Activated CD8-positive, alpha-beta memory T cell treated with anti-CD3 and anti-CD28 coated beads for 4 hours (primary cell): Measurements from ENCODE around the gene SV2B.

Experiments
- DNase-seq, 2 donors: peaks; one replicate each; pipeline ENCODE4 v3.0.0-alpha.2; 2020; ENCODE audit warnings: low read depth in 2 of 2

Gene SV2B

DNA sequence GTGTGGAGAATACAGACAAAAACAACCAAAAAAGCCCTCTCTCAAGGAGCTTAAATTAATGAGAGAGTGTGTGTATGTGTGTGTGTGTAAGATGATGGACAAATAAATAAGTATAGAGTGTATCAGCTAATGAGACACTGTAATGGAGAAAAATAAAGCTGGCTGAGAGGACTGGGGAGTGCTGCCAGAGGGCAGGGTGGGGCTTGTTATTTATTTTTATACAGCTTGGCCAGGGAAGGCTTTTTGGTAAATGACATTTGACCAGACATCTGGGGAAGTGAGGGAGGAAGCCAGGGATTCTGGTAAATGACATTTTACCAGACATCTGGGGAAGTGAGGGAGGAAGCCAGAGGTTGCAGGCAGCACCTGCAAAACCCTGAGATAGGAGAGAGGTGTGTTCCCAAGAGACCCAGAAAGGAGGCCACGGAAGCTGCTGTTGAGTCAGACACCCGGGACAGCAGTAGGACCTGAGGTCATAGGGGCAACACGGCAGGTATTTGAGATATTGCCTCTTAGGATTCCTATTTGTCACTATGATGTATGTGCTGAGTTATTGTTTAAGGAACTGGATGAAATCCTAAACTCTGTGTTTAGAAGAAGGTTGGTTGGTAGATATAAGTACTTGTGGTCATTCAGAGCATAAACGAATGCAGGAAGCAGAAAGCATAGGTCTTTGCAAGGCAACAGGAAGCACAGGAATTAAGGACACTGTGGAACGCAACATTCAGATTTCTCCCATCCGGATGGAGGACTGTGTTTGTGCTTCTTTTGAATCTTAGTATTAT is 2.7 kb downstream of the SV2B start:
- no peak for DNase-seq

DNA sequence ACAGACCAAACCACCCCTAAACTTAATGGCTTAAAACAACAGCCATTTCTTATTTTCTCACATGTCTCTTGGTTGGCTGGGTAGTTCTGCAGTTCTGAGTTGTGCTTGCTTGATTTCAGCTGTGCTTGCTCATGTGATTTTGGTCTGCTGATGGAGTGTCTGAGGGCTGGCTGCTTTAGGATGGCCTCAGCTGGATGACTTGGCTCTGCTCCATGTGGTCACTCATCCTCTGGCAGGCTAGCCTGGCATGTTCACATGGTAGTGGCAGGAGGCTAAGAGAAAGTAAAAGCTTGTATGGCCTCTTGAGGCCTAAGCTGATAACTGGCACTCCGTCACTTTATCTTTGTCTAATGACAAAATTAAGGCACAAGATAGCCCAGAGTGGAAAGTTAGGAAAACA is 4.1 kb downstream of the SV2B start:
- no peak for DNase-seq

DNA sequence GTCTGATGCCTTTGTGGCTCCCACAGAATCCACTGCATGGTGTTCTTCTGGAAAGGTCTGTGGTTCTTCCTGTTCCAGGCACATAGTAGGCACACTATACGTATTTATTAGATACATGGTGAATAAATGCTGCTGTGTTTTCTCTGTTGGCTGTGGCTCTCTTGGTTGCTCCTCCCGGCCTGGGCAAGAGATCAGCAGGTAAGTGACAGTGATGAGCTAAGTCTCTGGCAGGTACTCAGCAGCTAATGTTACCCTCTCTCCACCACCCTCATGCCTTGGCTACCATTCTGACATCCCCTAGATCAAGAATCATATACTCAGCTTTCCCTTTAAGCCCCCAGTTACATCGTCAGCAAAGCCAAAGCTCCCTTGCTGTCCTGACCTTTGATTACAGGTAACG is 8.4 kb downstream of the SV2B start:
- DNase-seq: no peak

DNA sequence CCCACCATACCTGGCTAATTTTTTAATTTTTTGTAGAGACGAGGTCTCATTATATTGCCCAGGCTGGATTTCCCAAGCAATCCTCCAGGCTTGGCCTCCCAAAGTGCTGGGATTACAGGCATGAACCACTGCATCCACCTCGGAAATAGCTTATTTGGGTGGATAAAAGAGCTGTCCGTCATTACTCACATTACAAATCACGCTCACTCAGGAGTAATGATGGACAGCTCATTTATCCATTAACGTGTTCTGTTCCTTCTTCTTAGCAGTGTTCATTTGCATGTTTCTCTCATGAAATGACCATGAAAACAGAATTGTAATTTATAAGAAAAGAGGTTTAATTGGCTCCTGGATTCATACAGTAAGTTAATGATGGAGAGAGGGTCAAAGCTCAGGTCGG is 9.8 kb downstream of the SV2B start:
- DNase-seq: no peak

DNA sequence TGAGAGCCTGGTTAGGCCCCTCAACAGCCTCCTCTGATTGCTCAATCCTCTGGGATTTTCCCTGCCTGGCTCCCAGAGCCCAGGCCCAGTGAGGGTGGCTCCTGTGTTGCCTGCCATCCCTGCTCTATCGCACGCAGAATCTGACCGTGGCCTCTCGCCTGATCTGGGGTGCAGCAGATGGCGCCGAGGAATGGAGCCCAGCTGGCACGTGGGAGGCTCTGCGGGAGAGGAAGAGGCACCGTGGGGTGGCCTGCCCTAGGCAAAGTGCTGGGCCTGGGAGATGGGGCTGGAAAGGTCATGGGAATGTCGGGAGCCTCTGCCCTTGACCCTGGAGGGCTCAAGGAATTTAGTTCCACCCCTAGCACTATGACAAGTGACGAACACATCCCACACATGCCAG is 10.3 kb downstream of the SV2B start:
- no peak for DNase-seq

DNA sequence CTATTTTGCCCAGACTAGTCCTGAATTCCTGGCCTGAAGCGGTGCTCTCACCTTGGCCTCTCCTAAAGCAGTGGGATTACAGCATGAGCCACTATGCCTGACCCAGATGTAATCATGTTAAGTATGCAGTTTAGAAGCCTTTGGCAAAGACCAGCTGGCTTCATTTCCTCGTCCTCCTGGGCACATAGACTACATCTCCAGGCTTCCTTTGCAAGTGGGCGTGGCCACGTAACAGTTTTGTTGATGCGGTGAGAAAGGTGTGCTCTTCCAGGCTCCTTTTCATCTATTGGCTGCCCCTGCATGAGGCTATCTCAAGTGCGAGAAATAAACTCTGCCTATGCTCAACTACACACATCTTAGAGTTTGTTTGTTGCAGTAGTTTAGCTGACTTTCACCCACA is 13.0 kb downstream of the SV2B start:
- no peak for DNase-seq

DNA sequence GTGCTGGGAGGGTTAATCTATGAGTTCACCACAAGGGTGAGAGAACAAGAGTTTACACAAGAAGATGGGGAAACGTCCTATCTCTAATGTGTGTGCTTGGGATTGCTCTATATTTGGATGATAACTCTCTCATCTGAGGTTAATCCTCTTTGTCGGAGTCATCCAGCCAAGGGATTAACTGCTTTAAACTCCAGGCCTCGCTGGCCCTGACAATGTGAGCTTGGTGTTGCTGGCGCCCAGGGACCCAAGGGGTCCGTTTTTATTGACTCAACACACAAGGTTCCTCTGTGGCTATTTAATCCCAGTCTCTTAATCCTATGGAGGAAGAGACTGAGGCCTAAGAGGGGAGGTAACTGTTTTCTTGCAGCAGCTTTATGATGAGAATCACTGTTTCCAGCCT is 14.2 kb downstream of the SV2B start:
- DNase-seq: no peak

DNA sequence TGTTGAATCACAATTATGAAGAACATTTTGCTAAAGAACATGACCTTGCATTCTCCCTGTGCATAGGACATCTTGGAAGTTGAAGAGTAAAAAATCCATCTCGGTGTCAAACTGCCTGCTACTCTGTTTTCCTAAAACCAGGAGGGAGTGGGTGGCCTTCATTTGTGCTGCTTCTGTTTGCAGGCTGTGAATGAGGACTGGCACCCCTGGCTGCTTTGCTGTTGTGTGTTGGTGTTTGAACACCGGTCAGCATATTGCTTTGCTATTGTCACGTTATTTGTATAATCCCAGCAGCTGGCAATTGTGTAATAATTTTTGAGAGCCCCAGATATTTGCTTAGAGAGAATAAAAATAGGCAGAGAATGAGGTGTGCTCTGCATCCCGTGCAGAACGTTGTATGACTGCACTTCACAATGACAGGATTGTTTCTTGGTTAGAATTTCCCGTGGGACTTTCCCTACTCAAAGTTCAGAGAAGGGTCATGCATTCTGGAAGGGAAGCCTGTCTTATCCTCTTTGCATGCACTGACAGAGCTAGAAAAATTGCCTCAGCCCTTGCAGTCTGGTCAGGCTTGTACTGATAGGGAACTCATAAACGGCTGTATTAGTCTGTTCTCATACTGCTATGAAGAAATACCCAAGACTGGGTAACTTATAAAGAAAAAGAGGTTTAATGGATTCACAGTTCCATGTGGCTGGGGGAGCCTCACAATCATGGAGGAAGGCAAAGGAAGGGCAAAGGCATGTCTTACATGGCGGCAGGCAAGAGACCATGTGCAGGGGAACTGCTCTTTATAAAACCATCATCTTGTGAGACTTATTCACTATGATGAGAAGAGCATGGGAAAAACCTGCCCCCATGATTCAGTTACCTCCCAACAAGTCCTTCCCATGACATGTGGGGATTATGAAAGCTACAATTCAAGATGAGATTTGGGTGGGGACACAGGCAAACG is 16.3 kb downstream of the SV2B start:
- DNase-seq: no peak

DNA sequence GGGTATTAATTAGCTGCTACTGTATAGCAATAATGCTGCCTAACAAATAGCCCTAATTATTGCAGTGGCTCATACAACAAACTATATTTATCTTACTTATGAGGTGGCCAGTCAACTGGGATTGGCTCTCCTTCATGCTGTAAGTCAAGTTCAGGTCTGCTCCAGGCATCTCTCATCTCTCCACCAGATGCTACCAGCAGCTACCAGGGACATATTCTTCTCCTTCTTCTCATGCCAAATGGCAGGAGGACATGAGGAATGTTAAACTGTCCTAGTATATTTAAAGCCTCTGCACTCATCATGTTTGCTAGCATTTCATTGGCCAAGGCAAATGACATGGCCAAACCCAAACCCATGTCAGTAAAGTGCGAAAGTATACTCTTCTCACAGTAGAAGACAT is 17.3 kb downstream of the SV2B start:
- DNase-seq: no peak

DNA sequence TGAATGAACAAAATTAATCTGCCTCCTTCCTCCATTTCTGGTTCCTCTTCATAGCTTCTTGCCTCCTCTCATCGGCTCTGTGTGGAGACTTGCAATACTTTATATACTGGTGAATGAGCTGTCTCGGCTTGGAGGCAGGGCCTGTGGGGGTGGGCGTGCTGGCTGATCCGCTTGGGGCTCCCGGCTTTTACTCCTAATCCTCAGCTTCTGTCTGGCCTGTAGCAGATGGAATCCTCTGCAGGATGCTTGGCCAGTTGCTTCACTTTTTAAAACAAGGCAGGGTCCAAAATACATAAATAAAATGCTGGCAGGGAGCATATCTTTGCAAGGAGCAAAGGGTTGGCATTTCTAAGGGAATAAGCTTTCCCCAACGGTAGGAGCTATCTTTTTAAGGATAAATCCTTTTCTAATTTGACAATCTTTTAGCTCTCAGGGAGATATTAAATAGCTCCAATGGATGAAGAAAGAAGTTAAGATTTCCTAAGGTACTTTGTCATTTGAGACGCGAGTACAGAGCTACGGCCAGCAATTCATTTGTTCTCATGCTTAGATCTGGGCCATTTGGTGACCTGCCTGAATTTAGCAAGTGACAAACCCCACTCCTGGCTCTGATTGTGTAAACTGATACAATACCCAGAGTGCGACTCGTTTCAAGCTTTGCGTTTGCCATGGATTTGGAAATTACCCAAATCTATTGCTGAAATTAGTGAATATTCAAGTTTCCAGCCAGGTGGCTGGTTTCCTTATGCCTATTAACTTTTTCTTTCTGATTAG is 18.9 kb downstream of the SV2B start:
- no peak for DNase-seq

DNA sequence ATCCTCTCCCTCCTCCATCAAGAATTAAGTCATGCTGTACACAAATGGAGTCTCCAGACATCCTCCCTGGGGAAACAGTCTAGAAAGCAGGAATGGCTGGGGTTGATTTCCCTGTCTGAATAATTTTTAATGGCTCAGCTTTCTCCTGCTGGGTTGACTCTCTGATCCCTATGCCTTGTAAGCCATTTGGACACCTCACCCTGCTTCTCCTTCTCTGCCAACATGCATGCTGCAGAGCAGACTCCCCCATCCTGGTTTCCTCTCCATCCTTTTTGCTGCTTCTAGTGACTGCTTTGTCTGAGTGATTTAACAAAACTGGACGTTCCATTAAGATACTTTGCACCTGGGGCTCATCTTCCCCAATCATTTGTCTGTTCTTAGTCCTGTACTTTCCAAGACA is 22.2 kb downstream of the SV2B start:
- no peak for DNase-seq

DNA sequence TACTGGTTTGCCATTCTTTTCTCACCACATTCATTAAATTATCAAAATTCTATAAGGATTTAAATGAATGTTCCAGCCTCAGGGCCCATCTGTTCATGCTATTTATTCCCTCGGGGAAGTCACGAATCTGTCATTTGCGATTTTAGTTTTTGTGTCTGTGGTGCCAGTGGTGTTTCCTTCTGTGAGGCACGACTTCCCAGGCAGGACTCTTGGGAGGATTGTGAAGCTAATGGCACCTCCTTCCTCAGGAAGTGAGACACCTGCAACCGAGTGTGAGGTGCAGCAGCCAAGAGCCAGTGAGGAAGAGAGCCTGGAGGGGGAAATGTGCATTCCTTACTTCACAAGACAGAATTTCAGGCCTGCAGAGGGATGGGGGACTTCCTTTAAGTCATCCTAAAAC is 24.1 kb downstream of the SV2B start:
- no peak for DNase-seq

DNA sequence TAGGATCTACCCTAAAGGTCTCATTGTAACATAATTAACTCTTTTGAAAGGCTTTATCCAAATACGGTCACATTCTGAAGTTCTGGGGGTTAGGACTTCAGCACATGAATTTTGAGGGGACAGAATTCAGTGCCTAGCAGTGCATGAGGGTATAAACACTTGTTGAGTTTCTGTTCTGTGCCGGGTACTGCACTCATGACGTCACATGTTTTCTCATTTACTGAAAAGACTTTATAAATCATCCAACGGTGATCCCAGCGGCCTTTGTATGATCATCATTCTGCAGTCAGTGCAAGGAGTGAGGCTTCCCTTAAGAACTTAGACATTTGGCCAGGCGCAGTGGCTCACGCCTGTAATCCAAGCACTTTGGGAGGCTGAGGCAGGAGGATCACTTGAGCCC is 25.1 kb downstream of the SV2B start:
- no peak for DNase-seq

DNA sequence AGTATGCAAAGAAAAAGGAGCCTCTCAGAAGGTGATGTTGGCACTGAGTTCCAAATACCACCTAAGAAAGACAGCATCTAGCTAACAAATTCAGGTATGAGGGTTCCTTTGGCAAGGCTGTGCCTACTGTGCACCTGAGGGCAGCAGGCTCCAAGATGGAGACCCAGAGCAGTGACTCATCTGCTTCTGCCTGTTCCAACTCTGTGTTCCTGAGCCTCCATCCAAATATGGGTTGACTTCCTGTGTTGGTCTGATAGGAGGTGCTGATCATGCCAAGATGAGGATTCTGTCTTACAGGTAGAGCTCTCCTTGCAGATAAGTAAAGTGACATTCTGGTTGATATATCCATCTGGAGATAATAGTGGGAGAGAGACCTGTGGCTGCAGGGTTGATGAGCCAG is 26.0 kb downstream of the SV2B start:
- no peak for DNase-seq

DNA sequence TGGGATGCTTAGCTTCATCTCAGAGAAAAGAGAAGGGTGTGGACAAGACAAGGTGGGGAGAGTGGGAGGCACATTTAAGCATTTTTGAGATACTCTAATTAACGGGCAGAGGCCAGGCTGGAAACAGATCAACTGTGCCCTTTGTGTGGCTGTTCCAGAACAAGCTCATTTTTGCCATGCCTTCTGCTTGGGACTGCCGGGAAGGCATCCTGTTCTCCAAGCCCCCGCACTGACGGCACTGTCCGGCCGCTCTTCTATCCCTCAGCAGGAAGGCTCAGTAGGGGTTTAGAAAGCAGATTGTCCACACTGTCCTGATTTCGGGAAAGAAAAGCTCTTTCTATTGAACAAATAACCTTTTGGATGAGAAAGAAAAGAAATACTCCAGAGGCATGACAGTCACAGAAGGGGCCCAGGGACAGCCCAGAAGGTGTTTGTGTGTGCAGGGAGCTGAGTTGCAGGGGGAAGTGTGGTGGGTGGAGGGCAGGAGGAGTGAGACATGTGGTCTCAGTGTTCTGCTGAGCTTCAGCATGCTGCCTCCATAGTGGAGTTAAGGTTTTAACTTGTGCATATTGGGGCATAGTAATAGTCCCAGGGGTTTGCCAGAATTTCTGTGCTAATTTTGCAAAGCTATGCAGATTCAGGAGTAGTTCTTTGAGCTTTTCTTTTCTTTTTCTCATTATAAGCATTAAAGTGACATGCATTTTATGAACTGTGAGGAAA is 27.3 kb downstream of the SV2B start:
- no peak for DNase-seq

DNA sequence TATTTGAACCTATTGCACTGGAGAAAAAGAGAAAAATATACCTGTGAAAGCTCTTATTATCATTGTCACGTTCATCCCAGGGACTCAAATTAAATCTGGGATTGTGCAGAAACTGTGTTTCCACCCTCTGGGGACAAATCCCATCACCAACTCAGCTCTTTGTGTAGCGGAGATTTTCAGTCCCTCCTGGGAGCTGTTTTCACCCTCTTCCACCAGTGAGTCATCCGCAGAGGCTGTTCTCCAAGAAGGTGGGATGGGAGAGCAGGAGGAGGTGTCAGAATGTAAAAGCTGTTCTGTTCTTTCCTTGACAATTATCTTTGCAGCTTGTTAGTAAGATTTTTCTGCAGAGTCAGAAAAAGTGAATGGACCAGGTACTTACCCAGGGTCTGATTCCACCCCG is 28.0 kb downstream of the SV2B start:
- DNase-seq: no peak

DNA sequence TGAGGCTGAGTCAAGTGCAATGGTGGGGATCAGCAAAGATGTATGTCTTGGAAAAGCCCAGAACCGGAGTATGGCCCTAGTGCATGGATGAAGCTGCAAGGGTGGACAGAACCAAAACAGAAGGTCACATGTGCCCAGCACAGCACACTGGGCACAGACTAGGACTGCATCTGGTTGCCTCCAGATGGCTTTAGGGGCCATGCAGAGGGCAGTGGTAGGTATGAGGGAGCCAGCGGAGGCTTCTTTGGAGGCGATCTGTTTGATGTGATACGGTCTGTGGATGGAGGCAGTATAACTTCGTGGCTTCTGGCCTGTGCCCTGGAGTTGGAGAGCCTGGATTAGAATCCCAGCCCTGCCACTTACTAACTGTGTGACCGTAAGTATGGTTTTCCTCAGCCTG is 29.4 kb downstream of the SV2B start:
- no peak for DNase-seq

DNA sequence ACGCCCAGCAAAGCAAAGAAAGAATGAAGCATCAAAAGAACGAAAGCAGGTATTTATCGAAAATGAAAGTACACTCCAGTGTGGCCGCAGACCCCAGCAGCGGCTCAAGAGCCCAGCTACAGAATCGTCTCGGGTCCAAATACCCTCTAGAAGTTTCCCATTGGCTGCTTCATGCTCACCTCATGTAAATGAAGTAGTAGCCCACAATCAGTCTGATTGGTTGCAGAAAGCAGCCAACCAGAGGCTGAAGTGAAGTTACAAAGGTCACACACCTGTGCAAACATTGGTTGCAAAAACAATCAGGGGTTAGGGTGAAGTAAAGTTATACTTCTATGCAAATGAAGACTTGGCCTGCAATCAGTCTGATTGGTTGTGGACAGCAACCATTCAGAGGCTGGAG is 32.0 kb downstream of the SV2B start:
- no peak for DNase-seq

DNA sequence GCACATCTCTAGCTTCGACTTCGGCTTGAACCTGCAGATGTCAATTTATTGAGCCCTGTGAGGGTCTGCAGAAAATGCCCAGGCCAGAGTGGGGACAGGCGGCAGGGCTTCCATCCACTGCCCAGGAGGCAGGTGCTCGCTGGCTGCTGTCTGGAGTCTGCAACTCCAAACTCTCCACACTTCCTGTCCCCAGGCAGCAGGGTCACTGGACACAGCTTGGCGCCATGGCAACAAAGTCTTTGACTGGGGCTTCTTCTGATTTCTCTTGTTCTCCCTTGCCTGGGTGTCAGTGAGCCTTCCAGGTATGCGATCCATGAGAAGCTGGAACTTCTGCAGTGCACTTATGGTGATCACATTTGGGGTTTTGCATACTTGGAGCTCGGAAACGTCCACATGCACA is 33.5 kb downstream of the SV2B start:
- DNase-seq: no peak

DNA sequence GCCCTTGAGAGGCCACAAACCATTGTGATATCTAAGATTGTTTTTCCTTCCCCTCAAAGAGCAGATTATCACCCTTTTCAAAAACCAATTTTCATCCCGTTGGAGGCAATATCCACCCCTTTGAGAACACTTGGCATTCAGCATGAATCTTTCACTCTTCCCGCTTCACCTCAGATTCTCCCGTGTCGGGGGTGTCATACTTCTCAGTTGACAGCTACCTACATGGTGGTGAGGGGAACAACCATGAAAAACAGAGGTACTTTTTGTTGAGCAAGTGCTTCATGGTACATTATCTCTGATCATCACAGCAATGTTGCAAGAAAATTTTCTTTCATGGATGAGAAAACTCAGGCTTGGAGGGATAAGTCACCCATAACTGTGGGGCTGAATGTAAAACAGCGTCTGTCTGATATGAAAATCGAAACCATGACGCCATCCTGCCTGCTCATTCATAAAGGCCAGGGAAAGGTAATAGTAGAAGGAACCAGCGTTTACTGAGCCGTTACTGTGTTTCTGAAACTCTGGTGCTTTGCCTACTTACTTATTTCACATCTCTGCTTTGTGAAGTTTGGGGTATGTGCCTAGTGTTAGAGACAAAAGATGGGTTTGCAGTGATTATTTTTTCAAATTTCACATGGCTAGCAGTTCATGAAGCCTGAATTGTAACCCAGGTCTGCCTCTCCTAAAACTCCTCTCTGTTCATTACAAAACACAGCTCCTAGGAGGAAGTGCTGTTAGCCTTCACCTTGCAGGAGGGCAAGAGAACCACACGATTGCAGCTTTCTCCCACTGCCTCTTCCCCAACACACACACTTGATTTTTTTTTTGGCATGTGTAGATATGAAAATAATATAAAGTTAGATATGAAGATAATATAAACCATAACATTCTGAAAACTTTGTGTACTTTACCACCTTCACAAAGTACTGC is 35.4 kb downstream of the SV2B start:
- DNase-seq: no peak
